ENCODE results near the gene KCNK10.

Gene KCNK10

DNA sequence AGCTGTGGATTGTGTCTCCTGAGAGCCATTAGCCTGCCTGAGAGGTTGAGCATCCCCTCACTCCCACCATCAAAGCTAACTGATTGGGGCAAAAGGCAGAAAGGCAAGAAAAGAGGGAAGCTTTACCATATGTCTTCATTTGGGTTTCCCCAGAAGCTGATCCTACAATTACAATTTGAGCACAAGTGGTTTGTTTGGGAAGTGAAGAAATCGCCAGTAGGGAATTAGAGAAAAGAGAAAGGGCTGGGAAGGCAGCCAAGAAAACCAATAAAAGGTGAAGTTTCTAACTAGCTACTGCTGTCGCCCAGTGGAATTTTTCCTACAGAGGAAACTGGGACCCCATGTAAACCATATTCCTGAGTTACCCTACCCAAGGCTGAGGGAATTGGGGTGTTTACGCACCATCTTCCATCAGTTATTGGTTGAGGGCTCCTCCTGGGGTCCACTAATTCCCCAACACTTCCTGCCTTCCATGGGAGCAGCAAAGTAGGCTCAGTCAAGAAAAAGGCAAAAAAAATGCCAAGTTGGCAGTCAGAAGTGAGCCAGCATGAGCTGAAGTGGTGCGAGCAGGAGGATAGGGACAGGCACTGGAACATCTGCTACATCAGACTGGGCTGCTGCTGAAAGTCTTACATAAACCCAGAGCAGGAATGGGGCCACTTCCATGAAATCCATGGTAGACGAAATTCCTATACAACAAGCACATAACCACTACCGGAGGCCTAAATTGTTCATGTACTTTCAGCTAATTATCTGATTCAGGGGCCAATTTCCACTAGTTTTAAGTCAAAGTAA lies 17.3 kb downstream of the KCNK10 start:
- Histone ChIP-seq H3K27ac (no peak overlapping the region), H3K4me3 (ENCODE audit: low read depth, low read length) (no peak overlapping the region), H3K27me3 (ENCODE audit: insufficient read depth, low read depth, severe bottlenecking) (no peaks in the 10 kb centered on the region), H3K36me3 (no peaks in the 10 kb centered on the region), H3K9me3 (ENCODE audit: severe bottlenecking) (no peaks in the 10 kb centered on the region)
- no peak for DNase-seq
- TF ChIP-seq, protein P1, sequence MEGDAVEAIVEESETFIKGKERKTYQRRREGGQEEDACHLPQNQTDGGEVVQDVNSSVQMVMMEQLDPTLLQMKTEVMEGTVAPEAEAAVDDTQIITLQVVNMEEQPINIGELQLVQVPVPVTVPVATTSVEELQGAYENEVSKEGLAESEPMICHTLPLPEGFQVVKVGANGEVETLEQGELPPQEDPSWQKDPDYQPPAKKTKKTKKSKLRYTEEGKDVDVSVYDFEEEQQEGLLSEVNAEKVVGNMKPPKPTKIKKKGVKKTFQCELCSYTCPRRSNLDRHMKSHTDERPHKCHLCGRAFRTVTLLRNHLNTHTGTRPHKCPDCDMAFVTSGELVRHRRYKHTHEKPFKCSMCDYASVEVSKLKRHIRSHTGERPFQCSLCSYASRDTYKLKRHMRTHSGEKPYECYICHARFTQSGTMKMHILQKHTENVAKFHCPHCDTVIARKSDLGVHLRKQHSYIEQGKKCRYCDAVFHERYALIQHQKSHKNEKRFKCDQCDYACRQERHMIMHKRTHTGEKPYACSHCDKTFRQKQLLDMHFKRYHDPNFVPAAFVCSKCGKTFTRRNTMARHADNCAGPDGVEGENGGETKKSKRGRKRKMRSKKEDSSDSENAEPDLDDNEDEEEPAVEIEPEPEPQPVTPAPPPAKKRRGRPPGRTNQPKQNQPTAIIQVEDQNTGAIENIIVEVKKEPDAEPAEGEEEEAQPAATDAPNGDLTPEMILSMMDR (IDR thresholded peaks at IDR 0.05; ENCODE audit: low read depth, low read length) = no peak

DNA sequence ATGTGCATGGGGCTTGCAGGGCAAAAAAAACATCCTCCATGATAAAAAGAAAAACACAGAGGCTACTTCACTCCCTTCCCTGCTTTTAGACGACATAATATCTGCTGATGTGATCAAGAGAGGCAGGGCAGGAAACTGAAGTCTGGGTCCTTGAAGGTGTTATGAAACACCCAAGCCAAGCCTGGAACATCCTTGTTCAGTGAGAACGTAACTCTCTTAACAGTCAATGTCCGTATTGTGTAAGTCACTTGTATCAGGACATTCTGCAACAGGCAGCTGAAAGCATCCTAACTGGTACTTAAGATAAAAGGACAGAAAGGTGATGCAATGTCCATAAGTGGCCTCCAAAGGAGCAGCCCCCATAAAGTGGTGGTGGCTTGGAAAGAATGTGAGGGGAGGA lies 20.0 kb downstream of the KCNK10 start:
- no peak overlapping the region for H3K27ac ChIP-seq
- H3K36me3 ChIP-seq = no peaks in the 10 kb centered on the region
- no peak overlapping the region for H3K4me3 ChIP-seq (ENCODE audit: low read depth, low read length)
- no peak for DNase-seq
- TF ChIP-seq, protein P1 (IDR thresholded peaks at IDR 0.05; ENCODE audit: low read depth, low read length) = no peak
- H3K27me3 ChIP-seq (ENCODE audit: insufficient read depth, low read depth, severe bottlenecking) = no peaks in the 10 kb centered on the region
- H3K9me3 ChIP-seq (ENCODE audit: severe bottlenecking) = no peaks in the 10 kb centered on the region

DNA sequence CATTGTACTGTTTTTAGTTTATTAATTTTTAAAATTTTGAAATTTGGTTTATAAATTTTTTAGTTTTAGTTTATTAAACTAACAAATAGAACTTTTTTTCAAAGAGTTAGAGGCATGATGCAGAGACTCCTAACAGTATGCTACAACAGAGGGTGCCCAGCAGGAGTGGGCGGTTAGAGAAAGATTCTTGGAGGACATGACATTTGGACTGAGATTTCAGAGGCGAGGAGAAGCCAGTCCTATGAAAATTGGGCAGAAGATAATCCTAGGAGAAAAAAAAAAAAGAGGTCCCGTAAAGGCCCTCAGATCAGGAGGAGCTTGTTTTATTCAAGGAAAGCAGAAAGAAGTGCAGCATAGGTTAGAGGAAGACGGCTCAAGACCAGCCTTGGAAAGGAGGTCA lies 21.7 kb downstream of the KCNK10 start:
- TF ChIP-seq, protein P1 (IDR thresholded peaks at IDR 0.05; ENCODE audit: low read depth, low read length) = no peak
- DNase-seq = no peak
- Histone ChIP-seq H3K4me3 (ENCODE audit: low read depth, low read length) (no peak overlapping the region), H3K27ac (no peak overlapping the region), H3K36me3 (no peaks in the 10 kb centered on the region), H3K9me3 (ENCODE audit: severe bottlenecking) (no peaks in the 10 kb centered on the region), H3K27me3 (ENCODE audit: insufficient read depth, low read depth, severe bottlenecking) (no peaks in the 10 kb centered on the region)

DNA sequence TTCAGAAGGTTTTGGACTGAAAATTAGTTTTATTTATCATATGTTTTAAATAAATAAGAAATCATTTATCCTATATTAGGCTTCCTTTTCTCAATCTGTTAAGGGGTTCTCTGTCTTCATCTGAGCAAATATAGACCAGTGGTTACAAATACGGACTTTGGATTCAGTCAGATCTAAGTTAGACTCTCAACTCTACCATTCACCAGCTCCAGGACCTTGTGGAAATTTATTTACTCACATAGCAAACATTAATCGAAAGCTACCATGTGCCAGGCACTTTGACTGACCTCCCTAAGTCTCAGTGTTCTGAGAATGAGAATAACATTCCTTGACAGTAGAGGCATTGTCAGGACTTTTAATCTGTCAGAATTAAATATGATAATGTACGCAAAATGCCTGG lies 22.3 kb downstream of the KCNK10 start:
- DNase-seq = no peak
- TF ChIP-seq, protein P1 (IDR thresholded peaks at IDR 0.05; ENCODE audit: low read depth, low read length) = no peak
- no peaks in the 10 kb centered on the region for H3K36me3 ChIP-seq
- no peaks in the 10 kb centered on the region for H3K27me3 ChIP-seq (ENCODE audit: insufficient read depth, low read depth, severe bottlenecking)
- H3K4me3 ChIP-seq (ENCODE audit: low read depth, low read length) = no peak overlapping the region
- H3K27ac ChIP-seq = no peak overlapping the region
- no peaks in the 10 kb centered on the region for H3K9me3 ChIP-seq (ENCODE audit: severe bottlenecking)

DNA sequence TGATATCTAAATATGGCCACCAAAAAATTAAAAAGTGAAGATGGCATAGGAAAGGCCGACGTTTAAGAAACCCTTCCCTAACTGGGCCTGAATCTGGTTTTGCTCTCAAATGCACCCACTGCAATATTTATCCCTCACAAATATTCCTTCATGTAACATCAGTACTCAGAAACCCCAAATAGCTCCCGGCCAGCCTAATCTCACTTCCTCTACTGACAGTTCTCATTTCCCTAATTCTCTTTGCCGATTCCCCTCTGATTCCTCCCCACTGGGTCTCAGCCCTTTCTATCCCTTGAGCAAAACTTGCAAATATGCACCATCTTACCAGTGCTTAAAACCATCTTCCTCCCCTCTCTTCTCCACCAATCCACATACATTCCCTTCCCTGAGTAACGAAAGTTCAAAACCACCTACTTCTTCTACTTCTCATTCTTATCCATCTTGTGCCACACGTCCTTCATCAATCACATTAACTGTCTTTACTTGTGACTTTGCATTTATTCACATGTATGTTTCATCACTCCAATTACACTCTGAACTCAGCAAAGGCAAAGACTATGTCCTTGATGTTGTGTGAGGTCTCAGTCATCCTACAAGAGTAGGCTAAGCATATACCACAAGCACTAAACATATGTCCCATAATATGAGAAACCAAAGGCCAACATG lies 23.1 kb downstream of the KCNK10 start:
- TF ChIP-seq, protein P1 (IDR thresholded peaks at IDR 0.05; ENCODE audit: low read depth, low read length) = no peak
- DNase-seq = no peak
- H3K4me3 ChIP-seq (ENCODE audit: low read depth, low read length) = no peak overlapping the region

More for the DNA sequence above, 23.1 kb downstream of the KCNK10 start:
- Histone ChIP-seq H3K27me3 (ENCODE audit: insufficient read depth, low read depth, severe bottlenecking) (no peaks in the 10 kb centered on the region), H3K27ac (no peak overlapping the region), H3K9me3 (ENCODE audit: severe bottlenecking) (no peaks in the 10 kb centered on the region), H3K36me3 (no peaks in the 10 kb centered on the region)
